Measurements from ENCODE around the gene ZNF766. TPM values are rescaled to one million over a fixed set of nuclear protein-coding genes. Genes with fewer than 3 reads are reported as not detected.
A peak's percentile ranks its signal among the peaks of the same experiment; 100 is the strongest.
"Not testable (repeated sequence)": the region's sequence is repeated elsewhere in the genome, so short reads cannot be mapped to it uniquely, and the experiment has no call there.

Gene ZNF766
- total and polyA plus RNA-seq, 12 donors = 2.3 to 21.4 (median 13.1) TPM

GRCh38 chr19:52291781-52292180, 22.4 kb downstream of the ZNF766 start:
- peaks cover 4 to 7% of the 10 kb centered on the region in 2 donors for H3K4me1 ChIP-seq (replicated peaks in 1 of 2)
- no peaks in the 10 kb centered on the region for H3K27me3 ChIP-seq
- WGBS, 4 donors = 88 to 97% (median 96%) methylated on average over 3 of the region's 3 CpGs
- intact Hi-C loops (cut with DNase I) = no loop called here
- no peak overlapping the region for H3K4me3 ChIP-seq
- peaks cover 0 to 15% of the 10 kb centered on the region in 2 donors for H3K36me3 ChIP-seq (replicated peaks in 1 of 2)
- no peak overlapping the region for H3K27ac ChIP-seq
- TF ChIP-seq CTCF (IDR thresholded peaks at IDR 0.05) (no peak), POLR2A (IDR thresholded peaks at IDR 0.05) (no peak)
- H3K9me3 ChIP-seq (replicated peaks in 1 of 3) = no peaks in the 10 kb centered on the region
- no peak for DNase-seq

GRCh38 chr19:52292946-52293345, 23.6 kb downstream of the ZNF766 start:
- H3K9me3 ChIP-seq (replicated peaks in 1 of 3); DNase-seq; H3K27me3 ChIP-seq; H3K27ac ChIP-seq; intact Hi-C loops (cut with DNase I); H3K4me3 ChIP-seq; H3K4me1 ChIP-seq (replicated peaks in 1 of 2): not testable (repeated sequence)
- WGBS, 4 donors = 85 to 99% (median 96%) methylated on average over 6 of the region's 6 CpGs
- peaks cover 0 to 15% of the 10 kb centered on the region in 2 donors for H3K36me3 ChIP-seq (replicated peaks in 1 of 2)

- DNase-seq = peak in 1 of 7 donors; percentile 10
- Histone ChIP-seq H3K9me3 (replicated peaks in 1 of 3) (no peaks in the 10 kb centered on the region), H3K4me1 (replicated peaks in 1 of 2) (peaks cover 7 to 11% of the 10 kb centered on the region in 2 donors), H3K27ac (peak overlapping the region; percentile 64 to 99 (median 74)), H3K4me3 (peak overlapping the region; percentile 25 to 96 (median 62)), H3K27me3 (no peaks in the 10 kb centered on the region), H3K36me3 (replicated peaks in 1 of 2) (peaks cover 0 to 11% of the 10 kb centered on the region in 2 donors)
- no peak for TF ChIP-seq POLR2A (IDR thresholded peaks at IDR 0.05)
- no peak for TF ChIP-seq CTCF (IDR thresholded peaks at IDR 0.05)
- intact Hi-C loops (cut with DNase I) = no loop called here
- 13 to 19% (median 17%) methylated on average over 7 to 8 of the region's 8 CpGs for WGBS, 4 donors
Measured at GRCh38 chr19:52296400-52296772, 27.0 kb downstream of the ZNF766 start.

GRCh38 chr19:52296773-52297600, 27.6 kb downstream of the ZNF766 start, which contains the start of gene ZNF480:
Gene ZNF480 (plus strand): TSS chr19:52297169. CDS start chr19:52300413, 3,244 bp downstream.
- TF ChIP-seq CTCF (IDR thresholded peaks at IDR 0.05) (peak in 2 of 6 experiments; percentile 24 to 39), POLR2A (IDR thresholded peaks at IDR 0.05) (peak; percentile 42 to 66)
- 0 to 1% (median 0%) methylated on average over 28 to 61 of the region's 75 CpGs for WGBS, 4 donors
- intact Hi-C loops (cut with DNase I) = no loop called here
- H3K4me1 ChIP-seq (replicated peaks in 1 of 2) = peaks cover 7 to 11% of the 10 kb centered on the region in 2 donors
- H3K36me3 ChIP-seq (replicated peaks in 1 of 2) = peaks cover 0 to 17% of the 10 kb centered on the region in 2 donors
- peak within 1 kb of the TSS; percentile 43 to 97 (median 80) for H3K4me3 ChIP-seq
- H3K27ac ChIP-seq = peak within 1 kb of the TSS; percentile 66 to 99 (median 94)
- H3K27me3 ChIP-seq = no peaks in the 10 kb centered on the region
- peak; percentile 85 to 92 (median 89) for DNase-seq
- no peaks in the 10 kb centered on the region for H3K9me3 ChIP-seq (replicated peaks in 1 of 3)

All from adrenal gland (tissue), 12 donors.